GM12878 (cell line): ENCODE data around the gene MYL1. TPM values are rescaled to one million over a fixed set of nuclear protein-coding genes. Genes with fewer than 3 reads are reported as not detected.

Experiments used
- ATAC-seq: fragments of 200-7000 bp; cut with Tn5 transposase; 3 replicates; pipeline ENCODE4 v1.9.1; 2020; ENCODE audit warnings: mild to moderate bottlenecking, moderate library complexity
- BruUV-seq: library from RNA; stranded (reverse); fragments of 400-500 nt; replicated peaks from 2 replicates; lab custom pipeline; 2021; lab: Mats Ljungman, UMichigan
- CTCF ChIA-PET: fragments of 300-600 bp; sonication (Branson Sonifier 250); formaldehyde crosslinking; extraction: SDS; loops from one replicate; lab custom pipeline; 2021; ENCODE audit warnings: inconsistent platforms; lab: Yijun Ruan, JAX
- POLR2A ChIA-PET: fragments of 350-600 bp; formaldehyde crosslinking; extraction: SDS; loops from one replicate; lab custom pipeline; 2021; ENCODE audit warnings: inconsistent platforms; lab: Charles Lee
- RAD21 ChIA-PET: fragments of 300-600 bp; sonication (Branson Sonifier 250); formaldehyde crosslinking; loops from one replicate; lab custom pipeline; 2023; ENCODE audit warnings: antibody characterized with exemption; ENCODE audit not compliant: unreplicated experiment; lab: Charles Lee
- SMC1A ChIA-PET: fragments of 300-600 bp; sonication (Branson Sonifier 250); formaldehyde crosslinking; loops from one replicate; lab custom pipeline; 2023; ENCODE audit not compliant: unreplicated experiment, uncharacterized antibody; lab: Charles Lee
- DNase-seq: peaks from one replicate; pipeline ENCODE4 v3.0.0-alpha.2; 2011; ENCODE audit warnings: low read depth, low spot score
- FAIRE-seq: peaks from 3 replicates; lab custom pipeline; 2011; peaks lifted over from hg19 to GRCh38; lab: Jason Lieb, UNC
- H2AFZ ChIP-seq: 2 replicates; pipeline ENCODE4 v1.6.0; 2011; ENCODE audit warnings: low read depth, low read length, control low read depth; ENCODE audit not compliant: control insufficient read depth
- H3K27ac ChIP-seq: 2 replicates; pipeline ENCODE4 v1.5.1; 2011; ENCODE audit warnings: control low read depth; ENCODE audit not compliant: control insufficient read depth, insufficient read depth
- H3K27me3 ChIP-seq, 2 experiments: replicated peaks in 1 of 2; 2 replicates each; pipeline versions ENCODE4 v1.6.0 to v1.6.1; 2011; ENCODE audit warnings: low read length in 1 of 2; ENCODE audit not compliant: control insufficient read depth in 2 of 2, insufficient read depth in 2 of 2
- H3K36me3 ChIP-seq, 2 experiments: 2 replicates each; pipeline ENCODE4 v1.5.1; 2011; ENCODE audit warnings: low read length in 1 of 2; ENCODE audit not compliant: control insufficient read depth in 2 of 2, insufficient read depth in 2 of 2
- H3K4me1 ChIP-seq: 2 replicates; pipeline ENCODE4 v1.6.1; 2011; ENCODE audit warnings: mild to moderate bottlenecking, low read length, moderate library complexity, mixed read lengths; ENCODE audit not compliant: control insufficient read depth, insufficient read depth
- H3K4me2 ChIP-seq: 2 replicates; pipeline ENCODE4 v1.6.0; 2011; ENCODE audit warnings: control low read depth; ENCODE audit not compliant: control insufficient read depth, insufficient read depth
- H3K4me3 ChIP-seq: fragments of 200-600 bp; sonication (generic); 2 replicates; pipeline ENCODE4 v1.5.1; 2016
- H3K79me2 ChIP-seq: 2 replicates; pipeline ENCODE4 v1.6.0; 2011; ENCODE audit warnings: low read length; ENCODE audit not compliant: control insufficient read depth, insufficient read depth
- H3K9ac ChIP-seq: 2 replicates; pipeline ENCODE4 v1.8.0; 2011; ENCODE audit warnings: low read length, control low read depth, mixed read lengths; ENCODE audit not compliant: control insufficient read depth, insufficient read depth
- H3K9me3 ChIP-seq: replicated peaks from 3 replicates; pipeline ENCODE4 v1.5.1; 2011; ENCODE audit warnings: mild to moderate bottlenecking, low read length; ENCODE audit not compliant: control insufficient read depth, insufficient read depth
- H4K20me1 ChIP-seq: 2 replicates; pipeline ENCODE4 v1.6.0; 2011; ENCODE audit not compliant: control insufficient read depth, insufficient read depth
- BACH1 ChIP-seq: fragments of 450-650 bp; IDR thresholded peaks from 2 replicates; pipeline ENCODE4 v1.6.1; 2017; ENCODE audit warnings: mild to moderate bottlenecking, borderline replicate concordance
- CEBPZ ChIP-seq: fragments of 150-350 bp; IDR thresholded peaks from 2 replicates; pipeline ENCODE4 v1.6.1; 2016; ENCODE audit warnings: low read depth, low read length
- E4F1 ChIP-seq: fragments of 450-650 bp; IDR thresholded peaks from 2 replicates; pipeline ENCODE4 v1.6.1; 2018; ENCODE audit warnings: borderline replicate concordance, mild to moderate bottlenecking; ENCODE audit not compliant: partially characterized antibody
- ELK1 ChIP-seq: IDR thresholded peaks from 2 replicates; pipeline ENCODE4 v1.6.1; 2012; ENCODE audit warnings: low read depth, low read length, improper control_type of control experiment
- EZH2 ChIP-seq: IDR thresholded peaks from 2 replicates; pipeline ENCODE4 v1.6.1; 2012; ENCODE audit warnings: low read depth, mild to moderate bottlenecking, control low read depth, inconsistent platforms, low read length, borderline replicate concordance; ENCODE audit not compliant: control insufficient read depth
- MTA3 ChIP-seq: IDR thresholded peaks from 2 replicates; pipeline ENCODE4 v1.6.1; 2012; ENCODE audit warnings: low read length, inconsistent platforms, borderline replicate concordance
- MYB ChIP-seq: fragments of 150-350 bp; IDR thresholded peaks from 2 replicates; pipeline ENCODE4 v1.6.1; 2014; ENCODE audit warnings: mild to moderate bottlenecking, low read depth, low read length, borderline replicate concordance
- RELA ChIP-seq: fragments of 450-650 bp; IDR thresholded peaks from 2 replicates; pipeline ENCODE4 v1.8.0; 2014; ENCODE audit warnings: borderline replicate concordance; ENCODE audit not compliant: partially characterized antibody
- SIN3A ChIP-seq: IDR thresholded peaks from 2 replicates; pipeline ENCODE4 v1.6.1; 2012; ENCODE audit warnings: low read depth, low read length, improper control_type of control experiment
- SREBF1 ChIP-seq: IDR thresholded peaks from 2 replicates; pipeline ENCODE4 v1.6.1; 2012; ENCODE audit warnings: mild to moderate bottlenecking, low read length
- TARDBP ChIP-seq: IDR thresholded peaks from 2 replicates; pipeline ENCODE4 v1.6.1; 2016; ENCODE audit warnings: borderline replicate concordance
- ZBTB11 ChIP-seq: fragments of 450-650 bp; formaldehyde crosslinking; IDR thresholded peaks from 2 replicates; pipeline ENCODE4 v1.5.0; 2022; ENCODE audit warnings: mild to moderate bottlenecking, missing genetic modification characterization
- WGBS: methylation state at CpG from one replicate; pipeline ENCODE4 v1.1.6; 2016; ENCODE audit warnings: low lambda C conversion rate; ENCODE audit not compliant: insufficient replicate concordance, insufficient coverage; ENCODE audit errors: missing lambda C conversion rate; 5-methylcytosine and 5-hydroxymethylcytosine counted together
- in situ Hi-C: fragments of 300-500 bp; cut with MboI; formaldehyde crosslinking; loops from 9 replicates; pipeline ENCODE4 v1.14.3; 2018; ENCODE audit warnings: mixed read lengths
- intact Hi-C: fragments of 100-400 bp; cut with micrococcal nuclease; formaldehyde crosslinking; loops from one replicate; pipeline ENCODE4 v1.14.2; 2022; ENCODE audit not compliant: unreplicated experiment
- polyA plus RNA-seq, 11 experiments: library from polyadenylated mRNA; depleted of rRNA in 4 of 11; unstranded in 6 of 11; stranded (reverse) in 5 of 11; fragments of >200 nt; fragmentation: Nextera tagmentation in 4 of 11; fragmentation: Illumina TruSeq in 1 of 11; extraction: Ambion mirVana in 4 of 11; extraction: Trizol in 1 of 11; gene quantifications; 1 replicate in 1 of 11; 2 replicates in 10 of 11; pipeline versions ENCODE4 v1.2.1 to v1.2.3, GENCODE V29; 2011 to 2016; ENCODE audit warnings: inconsistent platforms in 2 of 11, missing spikeins in 2 of 11, low read depth in 1 of 11
- total RNA-seq, 4 experiments: library from RNA; depleted of rRNA in 3 of 4; stranded (reverse); fragments of >200 nt in 3 of 4; fragmentation: Illumina TruSeq in 1 of 4; extraction: Trizol in 1 of 4; gene quantifications; 2 replicates each; pipeline versions ENCODE4 v1.2.1 to v1.2.3, GENCODE V29; 2013 to 2021

MYL1 gene
- total and polyA plus RNA-seq, 10 of the 15 experiments (the other 5 are each of a cell fraction or from before 2014, with no cell fraction given) = 0.43 TPM; not detected in 9

GRCh38 chr2:210324906-210325305 lies 9.9 kb upstream of the MYL1 start:
- H3K9me3 ChIP-seq = no peaks in the 10 kb centered on the region
- in situ Hi-C loops = no loop called here
- TF ChIP-seq MYB (no peak), ELK1 (no peak), BACH1 (no peak), EZH2 (no peak), SREBF1 (no peak), ZBTB11 (CRISPR knock-in tag) (no peak), MTA3 (no peak), SIN3A (no peak), CEBPZ (no peak), E4F1 (no peak), TARDBP (no peak), RELA (no peak)

More at GRCh38 chr2:210324906-210325305, 9.9 kb upstream of the MYL1 start:
- Histone ChIP-seq H3K36me3 (no peaks in the 10 kb centered on the region), H3K9ac (no peak overlapping the region), H3K4me3 (no peak overlapping the region), H2AFZ (no peak overlapping the region), H3K4me1 (no peaks in the 10 kb centered on the region), H3K4me2 (no peak overlapping the region), H4K20me1 (no peaks in the 10 kb centered on the region), H3K79me2 (no peaks in the 10 kb centered on the region), H3K27ac (no peak overlapping the region), H3K27me3 (no peaks in the 10 kb centered on the region)
- ChIA-PET SMC1A (no interaction called here), POLR2A (no interaction called here), RAD21 (interaction anchor here (0.6 kb wide), 1 partner anchor 70 kb away, joined by 3 read pairs; no protein-coding TSS in a partner anchor), CTCF (interaction anchor here (1.5 kb wide), 1 partner anchor 74 kb away, joined by 3 read pairs; no protein-coding TSS in a partner anchor)
- BruUV-seq = no TSS peak
- ATAC-seq (no peak), FAIRE-seq (no peak), DNase-seq (no peak)
- intact Hi-C loops = no loop called here
- WGBS = 17% methylated on average over 9 of the region's 9 CpGs
